MCF 10A (cell line): ENCODE results near the gene HSD17B14. TPM values are rescaled to one million over a fixed set of nuclear protein-coding genes. Genes with fewer than 3 reads are reported as not detected.
"Not testable (repeated sequence)": the region's sequence is repeated elsewhere in the genome, so short reads cannot be mapped to it uniquely, and the experiment has no call there.

Experiments used
- BruUV-seq: library from RNA; stranded (reverse); fragments of 400-500 nt; replicated peaks from 2 replicates; lab custom pipeline; 2021; lab: Mats Ljungman, UMichigan
- CTCF ChIA-PET: fragments of 300-600 bp; sonication (Branson Sonifier 250); formaldehyde crosslinking; extraction: SDS; loops from one replicate; lab custom pipeline; 2021; ENCODE audit warnings: antibody characterized with exemption, inconsistent platforms; lab: Yijun Ruan, JAX
- POLR2A ChIA-PET: fragments of 300-600, 350-650 bp; sonication (Branson Sonifier 250); formaldehyde crosslinking; extraction: SDS; loops from one replicate; lab custom pipeline; 2020; ENCODE audit warnings: antibody characterized with exemption, inconsistent platforms; lab: Yijun Ruan, JAX
- DNase-seq: peaks from one replicate; pipeline ENCODE4 v3.0.0-alpha.2; 2018; ENCODE audit not compliant: unreplicated experiment
- H3K27ac Mint-ChIP-seq: one replicate; pipeline ENCODE4 v1.8.0; 2022; ENCODE audit warnings: mild to moderate bottlenecking, low read depth, mixed read lengths; ENCODE audit not compliant: unreplicated experiment
- H3K27me3 Mint-ChIP-seq: one replicate; pipeline ENCODE4 v1.8.0; 2022; ENCODE audit warnings: mixed read lengths; ENCODE audit not compliant: insufficient read depth, unreplicated experiment
- H3K36me3 Mint-ChIP-seq: one replicate; pipeline ENCODE4 v1.8.0; 2022; ENCODE audit warnings: mild to moderate bottlenecking, moderate library complexity, mixed read lengths; ENCODE audit not compliant: insufficient read depth, unreplicated experiment
- H3K4me1 Mint-ChIP-seq: one replicate; pipeline ENCODE4 v1.8.0; 2022; ENCODE audit warnings: mixed read lengths; ENCODE audit not compliant: insufficient read depth, unreplicated experiment
- H3K4me3 Mint-ChIP-seq: one replicate; pipeline ENCODE4 v1.8.0; 2022; ENCODE audit warnings: mild to moderate bottlenecking, moderate library complexity, mixed read lengths; ENCODE audit not compliant: unreplicated experiment
- H3K9me3 Mint-ChIP-seq: one replicate; pipeline ENCODE4 v1.8.0; 2022; ENCODE audit warnings: mixed read lengths; ENCODE audit not compliant: unreplicated experiment
- CTCF ChIP-seq: fragments of 200-600 bp; IDR thresholded peaks from one replicate; pipeline ENCODE4 v1.8.0; 2022; ENCODE audit warnings: antibody characterized with exemption, mild to moderate bottlenecking; ENCODE audit not compliant: unreplicated experiment
- intact Hi-C: fragments of 100-400 bp; cut with micrococcal nuclease; formaldehyde crosslinking; loops from 2 replicates; pipeline ENCODE4 v1.14.1; 2022
- total RNA-seq: library from RNA; stranded (reverse); gene quantifications from 2 replicates; pipeline ENCODE4 v1.2.3, GENCODE V29; 2022

The HSD17B14 gene
- total RNA-seq, 1 experiment from 2014 or later = 0.26 TPM

- intact Hi-C loops = no loop called here
- Mint-ChIP-seq H3K9me3 (no peaks in the 10 kb centered on the region), H3K4me1 (no peaks in the 10 kb centered on the region), H3K4me3 (no peak overlapping the region), H3K27ac (no peak overlapping the region), H3K27me3 (no peaks in the 10 kb centered on the region), H3K36me3 (no peaks in the 10 kb centered on the region)
- no peak for DNase-seq
- BruUV-seq = no TSS peak
- no peak for TF ChIP-seq CTCF
- ChIA-PET CTCF (interaction anchor here (0.6 to 1.3 kb wide), 3 partner anchors 10 to 14 kb away, joined by 3 to 6 read pairs (median 5); no protein-coding TSS in a partner anchor), POLR2A (no interaction called here)
Observed at GRCh38 chr19:48854103-48854502, 17.8 kb upstream of the HSD17B14 start.

DNA sequence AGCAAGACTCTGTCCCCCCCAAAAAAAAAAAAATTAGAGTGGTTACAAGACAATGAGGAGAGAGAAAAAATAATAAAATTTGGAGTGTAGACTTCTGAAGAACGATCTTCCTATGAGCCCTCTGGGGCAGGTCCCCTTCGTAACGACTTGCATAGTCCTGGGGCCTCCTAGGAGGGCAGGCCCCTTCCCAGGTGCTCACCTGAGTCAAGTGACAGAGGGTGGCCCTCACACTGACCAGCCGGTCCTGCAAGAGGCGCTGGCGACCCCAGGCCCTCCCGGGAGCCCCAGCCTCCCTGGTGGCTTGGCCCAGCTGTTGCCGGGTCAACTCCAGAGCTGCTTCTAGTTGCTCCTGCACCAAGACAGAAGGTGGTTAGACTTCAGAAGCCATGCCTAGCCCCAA, 17.2 kb upstream of the HSD17B14 start:
- Mint-ChIP-seq H3K9me3 (no peaks in the 10 kb centered on the region), H3K4me3 (no peak overlapping the region), H3K36me3 (no peaks in the 10 kb centered on the region), H3K4me1 (no peaks in the 10 kb centered on the region), H3K27ac (no peak overlapping the region), H3K27me3 (no peaks in the 10 kb centered on the region)
- ChIA-PET POLR2A (interaction anchor here (1.0 kb wide), 1 partner anchor 11 kb away, joined by 3 read pairs; no protein-coding TSS in a partner anchor), CTCF (interaction anchor here (0.6 to 2.3 kb wide), 4 partner anchors 9 to 13 kb away, joined by 3 to 18 read pairs (median 6); no protein-coding TSS in a partner anchor)
- DNase-seq = no peak
- no TSS peak for BruUV-seq
- TF ChIP-seq CTCF = no peak
- intact Hi-C loops = no loop called here

DNA sequence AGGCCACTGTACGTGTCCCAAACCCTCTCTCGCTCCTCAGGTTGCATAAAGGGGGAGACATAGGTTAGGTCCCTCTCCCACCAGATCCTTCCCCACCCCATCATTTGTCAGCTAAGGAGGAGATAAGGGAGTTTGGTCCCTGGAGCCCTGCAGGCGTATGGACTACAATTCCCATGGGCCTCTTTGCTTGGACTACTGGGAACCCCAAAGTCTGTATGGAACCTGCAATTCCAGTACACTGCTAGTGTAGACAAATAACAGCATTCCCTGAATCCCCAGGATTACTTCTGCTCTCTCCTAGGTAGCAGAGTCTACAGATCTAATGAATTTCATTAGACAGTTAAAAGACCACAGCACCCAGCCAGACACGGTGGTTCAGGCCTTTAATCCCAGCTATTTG, 16.0 kb upstream of the HSD17B14 start:
- DNase-seq = no peak
- Mint-ChIP-seq H3K4me3 (no peak overlapping the region), H3K36me3 (no peaks in the 10 kb centered on the region), H3K27ac (no peak overlapping the region), H3K27me3 (no peaks in the 10 kb centered on the region), H3K9me3 (no peaks in the 10 kb centered on the region), H3K4me1 (no peaks in the 10 kb centered on the region)
- no peak for TF ChIP-seq CTCF
- CTCF ChIA-PET = interaction anchor here (0.6 to 2.3 kb wide), 3 partner anchors 10 to 123 kb away, joined by 3 to 18 read pairs (median 3); no protein-coding TSS in a partner anchor
- no TSS peak for BruUV-seq
- POLR2A ChIA-PET = no interaction called here
- intact Hi-C loops = no loop called here

DNA sequence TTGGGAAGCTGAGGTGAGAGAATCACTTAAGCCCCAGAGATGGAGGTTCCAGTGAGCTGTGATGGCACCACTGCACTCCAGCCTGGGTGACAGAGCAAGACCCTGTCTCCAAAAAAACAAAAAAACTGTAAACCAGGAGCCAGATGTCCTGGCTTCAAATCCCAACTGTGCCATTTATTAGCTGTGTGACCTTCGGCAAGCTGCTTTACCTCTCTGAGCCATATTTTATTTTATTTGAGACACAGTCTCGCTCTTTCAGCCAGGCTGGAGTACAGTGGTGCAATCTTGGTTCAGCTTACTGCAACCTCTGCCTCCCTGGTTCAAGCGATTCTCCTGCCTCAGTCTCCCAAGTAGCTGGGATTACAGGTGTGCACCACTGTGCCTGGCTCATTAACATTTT, 10.4 kb upstream of the HSD17B14 start:
- intact Hi-C loops, POLR2A ChIA-PET, BruUV-seq, H3K27me3 Mint-ChIP-seq, DNase-seq, H3K4me3 Mint-ChIP-seq, H3K4me1 Mint-ChIP-seq, H3K36me3 Mint-ChIP-seq, H3K27ac Mint-ChIP-seq, H3K9me3 Mint-ChIP-seq: not testable (repeated sequence)
- CTCF ChIA-PET = interaction anchor here (0.6 to 12.2 kb wide), 6 partner anchors 10 to 508 kb away, joined by 3 to 337 read pairs (median 5); partner anchors contain the start of genes CA11 and HSD17B14
